ENCODE data around the gene ANKRD34A. TPM values are rescaled to one million over a fixed set of nuclear protein-coding genes. Genes with fewer than 3 reads are reported as not detected.
A peak's percentile ranks its signal among the peaks of the same experiment; 100 is the strongest.

Gene ANKRD34A
- total RNA-seq, 4 donors from 2014 or later, result 0.54 to 3.7 TPM; not detected in 2

- no peaks in the 10 kb centered on the region for H3K9me3 ChIP-seq
- H3K36me3 ChIP-seq, result peaks cover 4 to 34% (median 5%) of the 10 kb centered on the region in 3 donors
- H3K27me3 ChIP-seq, result no peaks in the 10 kb centered on the region
- H3K4me1 ChIP-seq, result peaks cover 0 to 45% (median 12%) of the 10 kb centered on the region in 4 donors
- no peak for TF ChIP-seq POLR2A (IDR thresholded peaks at IDR 0.05)
- no peak for TF ChIP-seq CTCF (IDR thresholded peaks at IDR 0.05)
- H3K4me3 ChIP-seq, result peak overlapping the region; percentile 66 to 83 (median 72)
- peak in 1 of 3 donors; percentile 32 for DNase-seq
- peak overlapping the region; percentile 94 to 99 (median 98) for H3K27ac ChIP-seq
These were observed 31.6 kb upstream of the ANKRD34A start for GRCh38 chr1:145995964-145996432.

- peak in 1 of 3 donors; percentile 15 for DNase-seq
These were observed 30.9 kb upstream of the ANKRD34A start for GRCh38 chr1:145995148-145995881.

GRCh38 chr1:145994391-145995120, 30.2 kb upstream of the ANKRD34A start:
- H3K27me3 ChIP-seq, result no peaks in the 10 kb centered on the region
- H3K36me3 ChIP-seq, result peaks cover 4 to 34% (median 5%) of the 10 kb centered on the region in 3 donors
- peak; percentile 18 to 60 for TF ChIP-seq POLR2A (IDR thresholded peaks at IDR 0.05)
- no peak for TF ChIP-seq CTCF (IDR thresholded peaks at IDR 0.05)
- peak overlapping the region; percentile 94 to 99 (median 98) for H3K27ac ChIP-seq
- H3K4me3 ChIP-seq, result peak overlapping the region; percentile 66 to 83 (median 72)
- H3K4me1 ChIP-seq, result peaks cover 0 to 38% (median 7%) of the 10 kb centered on the region in 4 donors
- DNase-seq, result peak in 2 of 3 donors; percentile 40 to 78
- H3K9me3 ChIP-seq, result no peaks in the 10 kb centered on the region

More at GRCh38 chr1:145995148-145995881, 30.9 kb upstream of the ANKRD34A start:
- no peak for TF ChIP-seq POLR2A (IDR thresholded peaks at IDR 0.05)
- TF ChIP-seq CTCF (IDR thresholded peaks at IDR 0.05), result peak in 2 of 6 experiments; percentile 2 to 15
- no peaks in the 10 kb centered on the region for H3K27me3 ChIP-seq
- peak overlapping the region; percentile 66 to 83 (median 72) for H3K4me3 ChIP-seq
- H3K9me3 ChIP-seq, result no peaks in the 10 kb centered on the region
- peaks cover 4 to 34% (median 5%) of the 10 kb centered on the region in 3 donors for H3K36me3 ChIP-seq
- peaks cover 0 to 45% (median 11%) of the 10 kb centered on the region in 4 donors for H3K4me1 ChIP-seq
- peak overlapping the region; percentile 94 to 99 (median 98) for H3K27ac ChIP-seq

GRCh38 chr1:145993618-145994390, 29.4 kb upstream of the ANKRD34A start:
- DNase-seq, result peak in 1 of 3 donors; percentile 26
- Histone ChIP-seq H3K27ac (peak overlapping the region; percentile 94 to 99 (median 98)), H3K27me3 (no peaks in the 10 kb centered on the region), H3K4me1 (peaks cover 0 to 30% (median 4%) of the 10 kb centered on the region in 4 donors), H3K9me3 (no peaks in the 10 kb centered on the region), H3K4me3 (peak overlapping the region; percentile 66 to 83 (median 72)), H3K36me3 (peaks cover 4 to 34% (median 5%) of the 10 kb centered on the region in 3 donors)
- TF ChIP-seq POLR2A (IDR thresholded peaks at IDR 0.05) (peak in 1 of 2 donors; percentile 22), CTCF (IDR thresholded peaks at IDR 0.05) (peak in 2 of 6 experiments; percentile 3 to 9)
